Fibroblast of skin of left biceps (primary cell): ENCODE results near the gene GJB1.
"Not testable (repeated sequence)": the region's sequence is repeated elsewhere in the genome, so short reads cannot be mapped to it uniquely, and the experiment has no call there.

Source experiments
- DNase-seq, 2 experiments: peaks; one replicate each; pipeline ENCODE4 v3.0.0-alpha.2; 2013; ENCODE audit warnings: low read depth in 2 of 2

Gene GJB1

DNA sequence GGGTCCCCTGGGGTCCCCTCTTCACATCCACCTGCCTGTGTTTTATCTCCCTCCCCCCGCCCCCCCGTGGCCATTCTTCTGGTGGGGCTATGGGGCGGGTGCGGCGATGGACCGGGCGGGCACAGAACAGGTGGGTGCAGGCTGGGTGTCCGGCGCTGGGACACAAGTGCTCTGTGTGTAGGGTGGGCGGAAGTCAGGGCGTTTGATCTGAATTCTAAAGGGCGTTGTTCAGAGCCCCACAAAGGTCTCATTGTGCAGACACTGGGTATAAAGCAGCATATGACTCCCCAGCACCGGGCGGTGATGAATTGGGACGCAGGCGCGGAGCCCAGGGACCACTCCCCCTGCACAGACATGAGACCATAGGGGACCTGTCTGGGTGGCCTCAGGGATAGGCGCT lies at the start of gene GJB1:
TSS of gene GJB1 (plus strand) at position 296 of the 400 bp plus-strand sequence. CDS start 484 bp downstream, outside the sequence.
- no peak for DNase-seq

GRCh38 chrX:71173440-71173839 lies 49.6 kb upstream of the GJB1 start:
- no peak for DNase-seq

DNA sequence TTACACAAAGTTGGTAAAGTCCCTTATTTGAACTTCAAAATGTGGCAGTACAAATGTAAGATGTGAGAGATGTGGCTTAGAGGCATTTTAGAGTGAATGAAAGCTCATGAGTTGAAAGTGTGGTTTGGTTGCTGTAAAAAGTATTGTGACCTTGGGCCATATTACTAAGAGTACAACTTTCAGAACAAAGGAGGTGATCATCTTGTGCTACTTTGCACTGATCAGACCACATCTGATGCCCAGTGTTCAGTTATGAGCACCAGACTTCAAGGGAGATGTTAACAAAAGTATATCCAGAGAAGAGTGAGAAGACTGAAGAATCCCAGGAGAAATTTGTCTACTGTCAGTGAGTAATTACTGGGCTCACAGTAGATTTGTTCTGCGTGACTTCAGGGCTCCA lies 48.2 kb upstream of the GJB1 start:
- DNase-seq: no peak

DNA sequence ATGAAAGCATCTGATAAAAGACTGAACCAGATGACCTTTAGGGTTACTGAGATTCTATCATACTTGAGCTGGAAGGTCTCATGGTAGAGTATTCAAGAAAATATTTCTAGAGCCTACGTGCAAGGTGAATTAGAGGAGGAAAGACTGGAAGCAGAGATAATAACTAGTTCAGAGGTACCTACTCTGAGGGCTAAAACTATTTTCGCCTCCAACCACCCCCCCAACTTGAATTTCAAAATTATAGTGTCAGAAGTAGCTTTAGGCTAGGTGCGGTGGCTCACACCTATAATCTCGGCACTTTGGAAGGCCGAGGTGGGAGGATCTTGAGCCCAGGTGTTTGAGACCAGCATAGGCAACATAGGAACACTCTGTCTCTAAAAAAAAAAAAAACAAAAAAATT lies 47.5 kb upstream of the GJB1 start:
- DNase-seq: no peak

- no peak for DNase-seq
Measured at GRCh38 chrX:71177327-71177726, 45.7 kb upstream of the GJB1 start.

- DNase-seq: peak; percentile 18 to 20
Measured at GRCh38 chrX:71178908-71179307, 44.1 kb upstream of the GJB1 start.

DNA sequence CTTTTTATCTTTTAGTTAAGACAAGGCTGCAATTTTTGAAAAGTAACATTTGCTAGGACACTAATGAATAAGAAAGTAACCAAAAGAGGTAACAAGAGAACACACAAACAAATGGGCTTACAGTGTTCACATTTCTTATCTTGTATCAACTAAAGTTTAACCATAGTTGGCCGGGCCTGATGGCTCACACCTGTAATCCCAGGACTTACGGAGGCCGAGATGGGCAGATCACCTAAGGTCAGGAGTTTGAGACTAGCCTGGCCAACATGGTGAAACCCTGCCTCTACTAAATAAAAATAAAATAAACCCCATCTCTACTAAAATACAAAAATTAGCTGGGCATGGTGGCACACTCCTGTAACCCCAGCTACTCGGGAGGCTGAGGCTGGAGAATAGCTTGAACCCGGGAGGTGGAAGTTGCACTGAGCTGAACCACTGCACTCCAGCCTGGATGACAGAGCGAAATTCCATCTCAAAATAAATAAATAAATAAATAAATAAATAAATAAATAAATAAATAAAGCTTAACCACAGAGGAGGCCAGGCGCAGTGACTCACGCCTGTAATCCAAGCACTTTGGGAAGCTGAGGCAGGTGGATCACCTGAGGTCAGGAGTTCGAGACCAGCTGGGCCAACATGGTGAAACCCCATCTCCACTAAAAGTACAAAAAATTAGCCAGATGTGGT lies 42.3 kb upstream of the GJB1 start:
- DNase-seq: not testable (repeated sequence)

DNA sequence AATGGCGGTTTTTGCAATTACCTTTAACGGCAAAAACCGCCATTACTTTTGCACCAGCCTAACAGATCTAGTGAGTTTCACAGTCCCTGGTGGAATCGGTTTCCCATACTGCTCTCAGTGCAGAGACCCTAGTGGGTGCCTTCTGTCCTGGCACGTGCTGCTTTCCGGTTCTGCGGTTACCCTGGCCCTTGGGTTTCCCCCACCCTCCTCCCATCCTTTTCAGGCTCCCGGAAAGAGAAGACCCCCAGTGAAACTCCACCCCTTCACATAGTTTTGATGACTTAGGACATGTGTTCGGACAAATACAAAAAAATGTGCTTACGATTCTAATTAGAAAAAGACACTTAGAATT lies 41.5 kb upstream of the GJB1 start:
- no peak for DNase-seq

DNA sequence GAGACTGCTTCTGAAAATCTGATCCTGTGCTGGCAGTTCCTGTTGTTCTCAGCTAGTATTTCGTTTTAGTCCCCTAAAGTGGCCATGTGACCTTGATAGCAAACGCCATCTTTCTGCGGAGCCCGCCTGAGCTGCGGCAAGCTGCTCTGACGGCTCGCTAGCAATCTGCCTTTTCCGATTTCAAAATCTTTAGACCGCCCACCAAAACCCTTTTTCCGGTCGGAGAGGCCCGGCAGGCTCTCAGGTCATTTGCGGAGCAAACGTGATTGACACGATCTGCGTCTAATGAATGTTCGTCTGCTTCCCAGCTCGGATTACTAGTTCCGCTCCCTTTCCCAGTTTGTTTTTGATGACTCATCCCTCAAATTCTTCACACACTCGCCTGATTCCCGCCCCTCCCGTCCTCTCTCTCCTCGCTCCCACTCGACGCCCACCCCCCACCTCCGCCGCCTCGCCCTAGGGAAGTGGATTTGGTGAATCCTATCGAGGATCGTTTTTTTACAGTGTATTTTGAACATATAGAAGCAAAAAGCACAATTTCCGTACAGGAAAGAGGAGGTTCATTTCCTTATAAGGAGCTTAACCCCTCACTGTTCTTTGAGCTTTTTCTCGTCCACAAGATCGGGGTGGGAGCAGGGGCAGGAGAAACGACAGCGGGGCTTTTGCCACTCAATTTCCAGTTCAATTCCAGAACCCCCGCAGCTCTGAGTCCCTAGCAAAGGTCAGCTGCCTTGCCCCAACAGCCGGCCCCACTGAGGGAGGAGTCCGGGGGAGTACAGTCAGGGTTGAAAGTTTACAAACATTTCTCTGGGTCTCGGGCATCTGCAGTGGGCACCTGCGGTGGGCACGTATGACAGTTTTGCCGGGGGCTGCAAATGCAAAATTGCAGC lies 40.9 kb upstream of the GJB1 start:
- DNase-seq: peak; percentile 94

DNA sequence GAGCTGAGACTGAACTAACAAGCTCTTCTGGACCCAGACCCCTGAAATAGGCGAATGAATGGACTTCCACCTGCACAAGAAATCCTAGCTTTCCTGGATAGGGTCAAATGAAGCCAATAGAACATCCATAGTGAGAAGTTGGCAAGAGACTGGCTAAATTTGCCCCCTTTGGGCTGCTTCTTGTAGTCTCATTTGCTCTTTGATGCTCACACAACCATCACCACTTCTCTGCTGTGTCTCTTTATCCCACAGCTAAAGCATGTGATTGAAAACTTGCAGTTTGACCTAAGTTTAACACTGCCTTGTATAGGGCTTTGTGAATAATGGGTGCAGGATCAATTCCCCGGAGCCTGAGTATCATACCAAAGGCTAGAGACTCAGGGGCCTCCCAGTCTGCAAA lies 40.2 kb upstream of the GJB1 start:
- no peak for DNase-seq

- no peak for DNase-seq
Measured at GRCh38 chrX:71183341-71183740, 39.7 kb upstream of the GJB1 start.

GRCh38 chrX:71184092-71184491 lies 38.9 kb upstream of the GJB1 start:
- DNase-seq: no peak

GRCh38 chrX:71184803-71185495 lies 38.1 kb upstream of the GJB1 start:
- DNase-seq: no peak

- DNase-seq: no peak
Measured at GRCh38 chrX:71191248-71191647, 31.8 kb upstream of the GJB1 start.

DNA sequence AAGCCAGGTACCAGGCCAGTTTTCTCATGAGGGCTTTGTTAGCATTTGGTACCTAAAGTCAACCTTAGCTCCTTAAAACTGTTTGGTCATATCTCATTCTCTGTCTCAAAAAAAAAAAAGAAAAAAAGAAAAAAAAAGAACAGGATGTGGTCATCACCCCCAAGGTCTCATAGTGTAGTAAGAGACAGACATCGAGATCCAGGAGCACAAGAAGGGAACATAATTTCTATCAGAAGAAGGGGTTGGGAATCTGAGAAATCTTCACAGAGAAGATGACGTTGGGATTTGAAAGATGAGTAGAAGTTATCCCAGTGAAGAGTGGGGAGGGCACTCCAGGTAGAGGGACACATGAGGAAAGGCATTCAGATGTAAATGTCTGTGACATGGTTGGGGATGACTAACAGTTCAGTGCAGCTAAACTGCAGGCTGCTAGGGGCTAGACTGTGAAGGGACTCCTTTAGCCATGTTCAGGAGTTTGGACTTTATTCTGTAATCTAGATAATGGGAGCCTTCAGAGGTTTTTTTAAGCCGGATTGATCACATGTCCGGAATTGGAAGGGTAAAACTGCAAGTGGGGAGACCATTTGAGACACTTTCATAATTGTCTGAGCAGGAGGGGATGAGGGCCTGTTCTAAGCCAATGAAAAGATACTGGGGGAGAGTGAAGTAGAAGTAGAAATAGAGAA lies 26.9 kb upstream of the GJB1 start:
- no peak for DNase-seq

DNA sequence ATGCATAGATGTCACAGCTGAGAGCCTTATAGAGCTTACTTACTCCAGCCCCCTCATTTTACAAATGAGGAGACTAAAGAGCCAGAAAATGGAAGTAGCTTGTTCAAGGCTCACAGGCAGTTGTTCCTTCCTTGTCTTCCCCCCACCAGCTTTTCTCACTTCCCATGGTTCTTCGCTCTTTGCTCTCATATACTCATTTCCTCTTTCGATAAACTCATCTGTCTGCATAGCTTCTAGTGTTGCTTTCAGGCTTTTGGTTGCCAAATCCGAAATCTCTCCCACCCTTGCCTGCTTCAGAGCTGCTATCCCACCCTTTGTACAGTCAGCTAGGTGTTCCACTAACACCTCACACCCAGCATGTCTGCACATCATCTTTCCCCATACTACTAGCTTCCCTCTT lies 25.0 kb upstream of the GJB1 start:
- no peak for DNase-seq

DNA sequence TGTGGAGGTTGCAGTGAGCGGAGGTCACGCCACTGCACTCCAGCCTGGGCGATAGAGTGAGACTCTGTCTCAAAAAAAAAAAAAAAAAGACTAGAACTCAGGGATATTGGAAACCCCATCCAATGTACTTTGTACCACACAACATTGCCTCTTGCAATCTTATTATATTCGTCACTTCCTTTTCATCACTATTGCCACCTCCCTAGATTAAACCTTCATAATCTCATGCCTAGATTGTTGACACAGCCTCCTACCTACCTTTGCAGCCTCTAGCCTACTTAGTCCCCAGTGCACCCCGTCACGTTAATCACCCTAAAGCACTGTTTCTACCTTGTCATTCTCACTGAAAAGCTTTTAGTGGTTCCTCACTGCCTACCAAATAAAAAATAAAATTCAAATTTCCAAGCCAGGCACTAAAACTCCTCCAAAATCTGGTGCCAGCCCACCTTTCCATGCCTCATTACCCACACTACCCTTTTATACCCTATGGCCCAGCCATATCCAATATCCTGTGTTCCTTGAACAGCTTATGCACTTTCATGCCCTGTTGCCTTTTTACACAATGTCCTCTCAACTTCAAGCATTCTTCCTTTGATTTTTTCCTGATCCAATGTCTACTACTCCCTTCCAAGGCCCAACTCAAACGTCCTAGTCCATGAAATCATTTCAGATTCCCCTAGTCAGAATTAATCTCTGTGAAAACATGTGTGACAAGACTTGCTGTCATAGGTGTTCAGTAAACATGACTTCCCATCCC lies 23.6 kb upstream of the GJB1 start:
- DNase-seq: no peak

GRCh38 chrX:71210816-71211215 lies 12.2 kb upstream of the GJB1 start:
- DNase-seq: peak; percentile 16 to 18

- no peak for DNase-seq
Measured at GRCh38 chrX:71212536-71212935, 10.5 kb upstream of the GJB1 start.

DNA sequence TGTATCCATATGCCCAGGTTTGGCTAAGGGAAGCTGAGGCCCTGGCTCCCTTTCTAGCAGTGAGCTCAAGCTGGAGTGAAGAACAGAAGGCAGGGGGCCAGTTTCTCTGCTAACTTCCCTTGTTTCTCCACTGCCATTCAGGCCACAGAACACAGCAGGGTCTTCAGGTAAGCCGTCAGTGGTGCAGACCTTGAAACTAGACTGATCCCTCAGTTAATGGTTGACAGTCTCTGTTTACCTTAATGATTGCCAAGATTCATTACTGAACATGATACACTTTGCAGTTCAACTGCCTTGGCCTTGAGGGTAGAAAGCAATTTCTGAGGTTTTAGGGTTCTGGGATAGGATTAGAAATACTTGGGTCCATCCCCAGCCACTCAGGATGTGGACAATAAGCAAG lies 8.9 kb upstream of the GJB1 start:
- no peak for DNase-seq

DNA sequence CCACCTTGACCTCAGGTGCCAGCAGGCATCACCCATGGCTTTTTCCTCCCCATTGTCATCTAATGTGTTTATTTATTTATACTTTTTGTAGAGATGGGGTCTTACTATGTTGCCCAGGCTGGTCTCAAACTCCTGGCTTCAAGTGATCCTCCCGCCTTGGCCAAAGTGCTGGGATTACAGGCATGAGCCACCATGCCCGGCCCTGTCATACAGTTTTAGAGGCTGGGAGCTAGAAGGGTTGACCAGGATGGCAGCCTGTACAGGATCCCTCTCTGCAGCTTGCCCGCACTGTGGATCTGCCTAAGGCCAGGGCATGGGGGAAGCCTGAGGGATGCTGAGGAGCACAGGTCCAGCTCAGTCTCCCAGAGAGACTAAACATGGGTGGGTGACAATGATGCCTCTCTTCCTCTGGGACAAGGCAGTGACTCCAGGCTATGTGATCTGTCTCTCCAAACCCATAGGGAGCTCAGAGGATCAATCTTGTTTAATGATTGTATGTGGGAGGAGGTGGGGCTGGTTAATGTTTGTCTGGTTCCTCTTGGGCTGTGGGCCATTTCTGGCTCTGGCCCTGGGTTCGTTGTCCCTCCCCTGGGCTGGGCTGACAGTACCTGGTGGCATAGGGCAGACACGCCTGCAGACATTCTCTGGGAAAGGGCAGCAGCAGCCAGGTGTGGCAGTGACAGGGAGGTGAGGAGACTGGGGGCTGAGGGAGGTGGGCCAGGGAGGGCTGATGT lies 8.3 kb upstream of the GJB1 start:
- no peak for DNase-seq
